MM.1S (cell line): ENCODE results near the gene TBC1D19.

Experiments used
- DNase-seq: peaks from one replicate; pipeline ENCODE4 v3.0.0-alpha.2; 2015
- H2AFZ ChIP-seq: fragments of 300-600 bp; sonication (generic); 2 replicates; pipeline ENCODE4 v1.6.0; 2016; ENCODE audit warnings: antibody characterized with exemption, low read length
- H3F3A ChIP-seq: fragments of 300-600 bp; sonication (generic); 2 replicates; pipeline ENCODE4 v1.6.1; 2016; ENCODE audit warnings: mild to moderate bottlenecking, antibody characterized with exemption, low read length, moderate library complexity, mixed read lengths; ENCODE audit not compliant: insufficient read depth
- H3K27ac ChIP-seq: fragments of 300-600 bp; sonication (generic); 2 replicates; pipeline ENCODE4 v1.5.1; 2016; ENCODE audit warnings: mild to moderate bottlenecking, low read length
- H3K27me3 ChIP-seq: fragments of 300-600 bp; sonication (generic); replicated peaks from 2 replicates; pipeline ENCODE4 v1.6.0; 2016; ENCODE audit warnings: low read length; ENCODE audit not compliant: insufficient read depth
- H3K36me3 ChIP-seq: fragments of 300-600 bp; sonication (generic); replicated peaks from 2 replicates; pipeline ENCODE4 v1.6.1; 2016; ENCODE audit warnings: mild to moderate bottlenecking, low read length, mixed read lengths; ENCODE audit not compliant: insufficient read depth
- H3K4me1 ChIP-seq: fragments of 300-600 bp; sonication (generic); 2 replicates; pipeline ENCODE4 v1.6.1; 2016; ENCODE audit warnings: low read length, mixed read lengths
- H3K4me2 ChIP-seq: fragments of 300-600 bp; sonication (generic); 2 replicates; pipeline ENCODE4 v1.6.0; 2016; ENCODE audit warnings: low read depth, low read length
- H3K4me3 ChIP-seq: fragments of 300-600 bp; sonication (generic); 2 replicates; pipeline ENCODE4 v1.5.1; 2016; ENCODE audit warnings: low read length, mixed read lengths
- H3K79me2 ChIP-seq: fragments of 300-600 bp; sonication (generic); 2 replicates; pipeline ENCODE4 v1.6.1; 2016; ENCODE audit warnings: mixed run types, low read length, mixed read lengths
- H3K9ac ChIP-seq: fragments of 300-600 bp; sonication (generic); 2 replicates; pipeline ENCODE4 v1.6.1; 2016; ENCODE audit warnings: low read length, mixed read lengths
- H3K9me2 ChIP-seq: fragments of 300-600 bp; sonication (generic); replicated peaks from 2 replicates; pipeline ENCODE4 v1.6.1; 2016; ENCODE audit warnings: mild to moderate bottlenecking, low read length, mixed read lengths; ENCODE audit not compliant: insufficient read depth
- H3K9me3 ChIP-seq: fragments of 300-600 bp; sonication (generic); replicated peaks from 2 replicates; pipeline ENCODE4 v1.6.1; 2016; ENCODE audit warnings: mild to moderate bottlenecking, low read length, mixed read lengths; ENCODE audit not compliant: insufficient read depth
- H4K20me1 ChIP-seq: fragments of 300-600 bp; sonication (generic); 2 replicates; pipeline ENCODE4 v1.6.1; 2016; ENCODE audit warnings: mild to moderate bottlenecking, low read length, moderate library complexity, mixed read lengths; ENCODE audit not compliant: insufficient read depth
- EZH2 ChIP-seq: fragments of 300-600 bp; sonication (generic); optimal IDR thresholded peaks from 2 replicates; pipeline ENCODE3; 2017; ENCODE audit warnings: low read depth, mild to moderate bottlenecking, antibody characterized with exemption, low read length, mixed read lengths
- EZH2phosphoT487 ChIP-seq: fragments of 300-600 bp; sonication (generic); IDR thresholded peaks from 2 replicates; pipeline ENCODE4 v1.6.1; 2018; ENCODE audit warnings: antibody characterized with exemption, low read length
- TF ChIP-seq, protein P1 (sequence below): fragments of 300-600 bp; sonication (generic); IDR thresholded peaks from 2 replicates; pipeline ENCODE4 v1.5.1; 2016; ENCODE audit warnings: antibody characterized with exemption, low read length, mixed read lengths

Gene TBC1D19

GRCh38 chr4:26701786-26702227 lies 117.9 kb downstream of the TBC1D19 start:
- Histone ChIP-seq H3K9ac (no peak overlapping the region), H3K4me3 (no peak overlapping the region), H3F3A (no peaks in the 10 kb centered on the region), H2AFZ (no peak overlapping the region), H3K4me2 (no peak overlapping the region), H3K9me3 (no peaks in the 10 kb centered on the region), H3K4me1 (no peaks in the 10 kb centered on the region), H3K27ac (no peak overlapping the region), H3K9me2 (no peaks in the 10 kb centered on the region), H3K79me2 (no peaks in the 10 kb centered on the region), H4K20me1 (no peaks in the 10 kb centered on the region), H3K36me3 (no peaks in the 10 kb centered on the region), H3K27me3 (no peaks in the 10 kb centered on the region)
- no peak for TF ChIP-seq EZH2
- TF ChIP-seq EZH2phosphoT487, result no peak
- TF ChIP-seq, protein P1, sequence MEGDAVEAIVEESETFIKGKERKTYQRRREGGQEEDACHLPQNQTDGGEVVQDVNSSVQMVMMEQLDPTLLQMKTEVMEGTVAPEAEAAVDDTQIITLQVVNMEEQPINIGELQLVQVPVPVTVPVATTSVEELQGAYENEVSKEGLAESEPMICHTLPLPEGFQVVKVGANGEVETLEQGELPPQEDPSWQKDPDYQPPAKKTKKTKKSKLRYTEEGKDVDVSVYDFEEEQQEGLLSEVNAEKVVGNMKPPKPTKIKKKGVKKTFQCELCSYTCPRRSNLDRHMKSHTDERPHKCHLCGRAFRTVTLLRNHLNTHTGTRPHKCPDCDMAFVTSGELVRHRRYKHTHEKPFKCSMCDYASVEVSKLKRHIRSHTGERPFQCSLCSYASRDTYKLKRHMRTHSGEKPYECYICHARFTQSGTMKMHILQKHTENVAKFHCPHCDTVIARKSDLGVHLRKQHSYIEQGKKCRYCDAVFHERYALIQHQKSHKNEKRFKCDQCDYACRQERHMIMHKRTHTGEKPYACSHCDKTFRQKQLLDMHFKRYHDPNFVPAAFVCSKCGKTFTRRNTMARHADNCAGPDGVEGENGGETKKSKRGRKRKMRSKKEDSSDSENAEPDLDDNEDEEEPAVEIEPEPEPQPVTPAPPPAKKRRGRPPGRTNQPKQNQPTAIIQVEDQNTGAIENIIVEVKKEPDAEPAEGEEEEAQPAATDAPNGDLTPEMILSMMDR, result no peak
- DNase-seq, result no peak

DNA sequence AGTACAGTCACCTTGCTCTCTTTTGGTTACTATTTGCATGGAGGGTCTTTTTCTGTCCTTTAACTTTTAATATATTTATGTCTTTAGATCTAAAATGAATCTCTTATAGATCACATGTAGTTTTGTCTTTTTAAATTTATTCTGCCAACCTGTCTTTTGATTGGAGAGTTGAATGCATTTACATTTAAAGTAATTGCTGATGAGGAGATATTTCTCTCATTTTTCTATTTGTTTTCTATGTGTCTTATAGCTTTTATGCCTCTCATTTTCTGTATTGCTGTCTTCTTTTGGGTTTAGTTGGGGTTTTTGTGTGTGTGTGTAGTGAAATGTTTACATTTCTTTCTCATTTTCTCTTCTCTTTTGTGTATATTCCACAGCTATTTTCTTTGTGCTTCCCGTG lies 123.5 kb downstream of the TBC1D19 start:
- no peaks in the 10 kb centered on the region for H3F3A ChIP-seq
- H3K4me2 ChIP-seq, result no peak overlapping the region
- no peaks in the 10 kb centered on the region for H3K9me2 ChIP-seq
- H3K27ac ChIP-seq, result no peak overlapping the region
- no peaks in the 10 kb centered on the region for H3K9me3 ChIP-seq
- H3K4me1 ChIP-seq, result no peaks in the 10 kb centered on the region
- TF ChIP-seq EZH2 (no peak), EZH2phosphoT487 (no peak)
- TF ChIP-seq, protein P1, result no peak
- H3K27me3 ChIP-seq, result no peaks in the 10 kb centered on the region
- H2AFZ ChIP-seq, result no peak overlapping the region
- no peak overlapping the region for H3K9ac ChIP-seq
- no peaks in the 10 kb centered on the region for H3K36me3 ChIP-seq
- no peak overlapping the region for H3K4me3 ChIP-seq
- no peaks in the 10 kb centered on the region for H4K20me1 ChIP-seq
- no peak for DNase-seq
- no peaks in the 10 kb centered on the region for H3K79me2 ChIP-seq

DNA sequence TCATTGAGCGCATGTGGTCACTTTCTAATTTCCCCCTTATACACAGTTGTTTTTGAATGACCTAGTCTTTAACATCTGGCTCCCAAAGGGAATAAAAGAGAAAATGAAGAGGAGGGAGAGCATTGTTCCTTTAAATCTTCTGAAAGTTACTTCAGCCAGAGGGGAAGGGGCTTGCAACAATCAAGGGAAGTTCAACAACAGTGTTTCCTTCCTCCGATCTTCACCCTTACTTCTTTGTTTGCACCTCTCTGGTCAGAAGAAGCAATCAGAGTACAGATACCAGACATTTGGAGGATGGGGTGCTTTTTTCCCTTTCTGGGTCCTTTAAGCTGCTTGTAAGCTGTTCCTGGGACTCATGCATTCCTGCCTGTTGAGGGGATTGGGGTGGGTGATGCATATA lies 125.4 kb downstream of the TBC1D19 start:
- H3K9me3 ChIP-seq, result no peaks in the 10 kb centered on the region
- no peaks in the 10 kb centered on the region for H3K79me2 ChIP-seq
- no peaks in the 10 kb centered on the region for H4K20me1 ChIP-seq
- no peaks in the 10 kb centered on the region for H3K4me1 ChIP-seq
- no peaks in the 10 kb centered on the region for H3K27me3 ChIP-seq
- no peak overlapping the region for H2AFZ ChIP-seq
- H3K27ac ChIP-seq, result no peak overlapping the region
- TF ChIP-seq EZH2 (no peak), EZH2phosphoT487 (no peak)
- TF ChIP-seq, protein P1, result no peak
- no peaks in the 10 kb centered on the region for H3K36me3 ChIP-seq
- DNase-seq, result no peak
- no peaks in the 10 kb centered on the region for H3K9me2 ChIP-seq
- no peak overlapping the region for H3K4me3 ChIP-seq
- H3K4me2 ChIP-seq, result no peak overlapping the region
- no peaks in the 10 kb centered on the region for H3F3A ChIP-seq
- no peak overlapping the region for H3K9ac ChIP-seq
